Spinal cord (tissue), 10 donors: Measurements from ENCODE around the gene CAV2. TPM values are rescaled to one million over a fixed set of nuclear protein-coding genes. Genes with fewer than 3 reads are reported as not detected.

Source experiments
- DNase-seq, 6 donors: peaks; one replicate each; pipeline versions ENCODE4 v3.0.0 to v3.0.0-alpha.2; 2013 to 2015; ENCODE audit warnings: low spot score in 6 of 6, low read depth in 4 of 6
- H3K27ac ChIP-seq: one replicate; pipeline ENCODE4 v1.5.1; 2013; ENCODE audit warnings: low read depth, low read length, control low read depth
- H3K27me3 ChIP-seq: one replicate; pipeline ENCODE4 v1.6.1; 2013; ENCODE audit warnings: low read length; ENCODE audit not compliant: control insufficient read depth, insufficient read depth
- H3K36me3 ChIP-seq: one replicate; pipeline ENCODE4 v1.6.1; 2013; ENCODE audit warnings: low read length; ENCODE audit not compliant: control insufficient read depth, insufficient read depth
- H3K4me1 ChIP-seq: one replicate; pipeline ENCODE4 v1.6.1; 2013; ENCODE audit warnings: low read length; ENCODE audit not compliant: control insufficient read depth, insufficient read depth
- H3K4me3 ChIP-seq: one replicate; pipeline ENCODE4 v1.5.1; 2013; ENCODE audit warnings: low read depth, low read length, control low read depth
- H3K9me3 ChIP-seq: one replicate; pipeline ENCODE4 v1.6.1; 2013; ENCODE audit warnings: low read length; ENCODE audit not compliant: control insufficient read depth, insufficient read depth
- WGBS: methylation state at CpG from one replicate; pipeline ENCODE4 v1.1.5; 2013; ENCODE audit warnings: missing lambda C conversion rate; ENCODE audit not compliant: insufficient coverage; 5-methylcytosine and 5-hydroxymethylcytosine counted together
- polyA plus RNA-seq, 2 donors: library from polyadenylated mRNA; unstranded; fragments of 120-200 nt; gene quantifications; one replicate each; pipeline ENCODE4 v1.2.1, GENCODE V29; 2013; ENCODE audit not compliant: insufficient read length in 2 of 2
- total RNA-seq, 2 donors: library from RNA; depleted of rRNA in 1 of 2; stranded (reverse); fragments of 120-200 nt in 1 of 2; fragments of >200 nt in 1 of 2; gene quantifications; one replicate each; pipeline versions ENCODE4 v1.2.3 to v1.2.4, GENCODE V29; 2013 to 2014
- donor health status: healthy.

Gene CAV2
- total and polyA plus RNA-seq, 4 donors = 14.3 to 40.6 (median 24.0) TPM

DNA sequence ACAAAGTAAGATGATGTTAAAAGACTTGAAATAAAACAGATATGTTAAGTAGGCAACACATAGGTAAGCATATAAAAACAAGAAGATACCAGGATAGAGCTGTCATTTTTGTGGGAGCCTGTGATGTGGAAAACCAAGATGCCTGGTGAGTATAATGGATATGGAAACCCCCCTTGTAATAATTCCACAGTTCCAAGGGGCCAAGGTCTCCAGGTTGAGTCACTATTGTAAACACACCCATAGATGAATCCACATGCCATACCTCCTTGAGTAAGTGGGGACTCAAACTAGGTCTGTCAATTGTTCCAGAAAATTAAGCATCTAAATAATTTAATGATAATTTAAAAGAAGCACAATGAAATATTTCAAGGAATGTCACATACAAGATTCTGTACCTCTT lies 41.2 kb downstream of the CAV2 start:
- Histone ChIP-seq H3K9me3 (no peaks in the 10 kb centered on the region), H3K27me3 (no peaks in the 10 kb centered on the region), H3K4me3 (no peak overlapping the region), H3K27ac (no peak overlapping the region), H3K4me1 (no peaks in the 10 kb centered on the region), H3K36me3 (no peaks in the 10 kb centered on the region)
- no peak for DNase-seq

DNA sequence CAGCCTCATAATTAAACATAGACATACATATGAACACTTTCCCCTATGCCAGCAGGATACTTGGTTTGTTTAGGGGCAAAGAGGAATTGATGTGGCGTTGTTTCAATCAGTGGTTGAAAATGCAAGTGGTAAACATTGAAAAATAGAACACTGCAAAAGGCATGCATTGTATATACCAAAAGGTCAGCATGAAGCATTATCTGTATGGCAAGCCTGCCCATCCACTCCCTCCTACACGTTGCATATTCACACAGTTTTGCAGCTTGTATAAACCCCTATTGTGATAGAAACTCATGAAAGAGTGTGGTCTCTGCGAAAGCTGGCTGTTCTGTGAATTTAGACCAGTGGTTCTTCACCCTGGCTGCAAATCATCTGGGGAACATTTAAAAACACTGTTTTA lies 42.4 kb downstream of the CAV2 start:
- Histone ChIP-seq H3K27ac (no peak overlapping the region), H3K27me3 (no peaks in the 10 kb centered on the region), H3K36me3 (no peaks in the 10 kb centered on the region), H3K4me1 (no peaks in the 10 kb centered on the region), H3K4me3 (no peak overlapping the region), H3K9me3 (no peaks in the 10 kb centered on the region)
- DNase-seq = no peak
- no CpG with 5 or more reads among the region's 3 CpGs for WGBS

DNA sequence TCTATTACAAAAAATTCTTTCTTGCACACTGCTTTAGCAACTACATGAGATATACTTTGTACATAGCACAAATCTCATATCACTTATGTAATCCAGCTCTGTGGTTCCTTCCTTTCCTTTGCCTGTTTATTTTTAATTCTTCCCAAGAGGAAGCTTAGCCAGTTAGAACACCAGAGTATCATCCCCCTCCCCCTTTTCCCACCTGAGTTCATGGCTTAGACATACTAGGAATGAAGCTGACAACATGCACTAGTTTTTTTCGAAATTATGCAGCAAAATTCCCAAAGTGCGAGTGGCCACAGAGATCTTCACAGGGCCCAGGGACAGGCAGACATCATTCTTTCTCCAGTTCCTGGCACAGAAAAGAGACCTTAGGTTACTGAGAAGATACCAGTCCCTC lies 43.1 kb downstream of the CAV2 start:
- no peak for DNase-seq
- WGBS = 90% methylated on average over 2 of the region's 2 CpGs
- H3K9me3 ChIP-seq = no peaks in the 10 kb centered on the region
- no peak overlapping the region for H3K27ac ChIP-seq
- H3K27me3 ChIP-seq = no peaks in the 10 kb centered on the region
- H3K4me1 ChIP-seq = no peaks in the 10 kb centered on the region
- no peaks in the 10 kb centered on the region for H3K36me3 ChIP-seq
- H3K4me3 ChIP-seq = no peak overlapping the region

DNA sequence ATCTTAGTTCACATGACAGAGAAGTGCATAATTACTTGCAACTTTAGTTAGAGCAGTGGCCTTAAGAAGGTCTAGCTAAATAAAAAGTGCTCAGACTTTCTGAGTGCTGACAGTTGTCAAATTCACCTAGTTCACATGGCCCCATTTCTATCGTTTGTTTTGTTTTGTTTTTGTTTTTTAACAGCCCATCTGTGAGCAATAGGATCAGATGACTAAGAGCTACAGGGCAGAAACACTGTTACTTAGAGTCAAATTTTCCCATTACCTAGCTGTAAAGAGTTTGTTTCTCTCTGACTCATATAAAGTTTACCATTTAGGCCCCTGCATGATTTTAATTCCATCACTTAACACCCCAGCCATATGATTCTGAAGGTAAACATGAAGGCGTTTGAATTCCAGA lies 44.1 kb downstream of the CAV2 start:
- no peaks in the 10 kb centered on the region for H3K27me3 ChIP-seq
- no CpG with 5 or more reads among the region's 2 CpGs for WGBS
- no peak overlapping the region for H3K4me3 ChIP-seq
- no peaks in the 10 kb centered on the region for H3K4me1 ChIP-seq
- no peak overlapping the region for H3K27ac ChIP-seq
- H3K36me3 ChIP-seq = no peaks in the 10 kb centered on the region
- H3K9me3 ChIP-seq = no peaks in the 10 kb centered on the region
- DNase-seq = no peak

DNA sequence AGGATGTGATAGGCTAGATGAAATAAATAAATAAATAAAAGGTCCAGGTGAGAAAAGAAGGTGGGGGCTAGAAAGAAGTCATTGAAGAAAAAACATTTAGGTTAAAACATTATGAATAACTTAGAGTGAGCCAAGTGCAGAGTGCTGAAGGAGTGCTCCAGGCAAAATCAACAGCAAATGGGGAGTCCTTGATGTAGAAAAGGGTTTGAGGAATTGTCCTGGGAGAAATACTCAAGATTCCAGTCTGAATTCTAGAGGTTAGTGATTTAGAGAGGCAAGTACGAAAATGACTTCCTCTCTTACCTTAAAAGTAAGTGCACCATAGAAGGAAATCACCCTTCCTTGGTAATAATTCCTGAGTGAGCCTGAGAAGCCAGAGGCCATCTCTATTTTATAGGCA lies 44.9 kb downstream of the CAV2 start:
- Histone ChIP-seq H3K27ac (no peak overlapping the region), H3K4me3 (no peak overlapping the region), H3K4me1 (no peaks in the 10 kb centered on the region), H3K36me3 (no peaks in the 10 kb centered on the region), H3K9me3 (no peaks in the 10 kb centered on the region), H3K27me3 (no peaks in the 10 kb centered on the region)
- WGBS = no CpG with 5 or more reads among the region's 1 CpG
- DNase-seq = no peak

DNA sequence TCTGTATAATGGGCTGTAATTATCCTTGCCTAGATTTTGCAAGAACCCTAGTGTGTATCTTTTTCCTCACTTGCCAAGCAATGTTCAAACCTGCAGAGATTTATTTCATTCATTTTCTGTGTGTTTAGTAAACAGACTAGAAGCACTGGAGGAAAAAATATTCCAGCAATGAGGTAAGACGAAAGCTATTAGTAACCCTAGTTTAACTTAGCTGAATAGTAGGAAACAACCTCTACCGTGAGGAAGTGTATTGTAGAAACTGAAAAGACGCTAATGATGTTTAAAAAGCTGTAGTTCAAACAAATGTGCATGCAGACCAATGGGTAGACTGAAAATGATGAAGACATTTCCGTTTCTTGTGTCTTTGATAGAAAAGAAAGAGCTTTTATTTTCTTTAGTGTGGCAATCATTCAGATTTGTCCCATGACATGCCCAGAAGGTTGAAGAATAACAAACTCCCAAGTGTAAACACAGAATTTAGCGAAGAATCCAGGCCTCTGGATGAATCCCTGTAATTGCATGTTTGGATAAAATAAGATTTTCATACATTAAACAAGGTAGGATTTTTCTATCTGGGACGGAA lies 46.0 kb downstream of the CAV2 start:
- no peak for DNase-seq
- no peaks in the 10 kb centered on the region for H3K36me3 ChIP-seq
- no peak overlapping the region for H3K27ac ChIP-seq
- H3K4me1 ChIP-seq = no peaks in the 10 kb centered on the region
- no peaks in the 10 kb centered on the region for H3K9me3 ChIP-seq
- no peaks in the 10 kb centered on the region for H3K27me3 ChIP-seq
- H3K4me3 ChIP-seq = no peak overlapping the region
- WGBS = 69% methylated on average over 2 of the region's 6 CpGs

DNA sequence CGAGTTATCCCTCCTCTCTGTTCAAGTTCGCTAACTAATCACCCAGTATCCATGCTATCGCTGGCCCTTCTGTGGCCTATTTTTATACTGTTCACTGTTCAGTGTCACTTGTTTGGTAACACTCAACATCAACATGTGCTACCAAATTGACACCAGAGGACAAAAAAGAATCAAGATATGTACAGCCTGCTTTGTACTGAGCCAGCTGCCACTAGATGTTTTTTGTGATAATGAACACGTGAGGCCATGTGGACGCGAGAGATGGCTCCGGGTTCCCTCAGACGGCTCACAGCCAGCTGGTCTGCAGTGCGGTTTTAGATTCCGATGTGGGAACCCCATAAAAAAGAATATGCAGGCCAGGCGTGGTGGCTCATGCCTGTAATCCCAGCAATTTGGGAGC lies 46.5 kb downstream of the CAV2 start:
- H3K4me3 ChIP-seq = no peak overlapping the region
- WGBS = 93% methylated on average over 9 of the region's 11 CpGs
- no peaks in the 10 kb centered on the region for H3K27me3 ChIP-seq
- H3K9me3 ChIP-seq = no peaks in the 10 kb centered on the region
- no peaks in the 10 kb centered on the region for H3K36me3 ChIP-seq
- H3K4me1 ChIP-seq = no peaks in the 10 kb centered on the region
- no peak overlapping the region for H3K27ac ChIP-seq
- DNase-seq = no peak

DNA sequence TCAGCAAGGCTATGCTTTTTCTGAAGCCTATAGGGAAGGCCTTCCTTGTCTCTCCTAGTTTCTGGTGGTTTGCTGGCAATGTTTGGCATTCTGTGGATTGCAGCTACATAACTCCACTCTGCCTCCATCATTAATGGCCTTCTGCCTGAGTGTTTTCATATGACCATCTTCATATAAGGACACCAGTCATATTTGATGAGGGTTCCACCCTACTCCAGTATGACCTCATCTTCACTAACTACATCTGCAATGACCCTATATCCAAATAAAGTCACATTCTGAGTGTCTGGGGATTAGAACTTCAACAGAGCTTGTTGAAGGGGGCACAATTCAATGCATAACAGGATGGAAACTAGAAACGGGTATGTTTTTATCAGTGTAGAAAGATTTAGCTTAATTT lies 47.4 kb downstream of the CAV2 start:
- H3K9me3 ChIP-seq = no peaks in the 10 kb centered on the region
- no peak overlapping the region for H3K27ac ChIP-seq
- no peaks in the 10 kb centered on the region for H3K36me3 ChIP-seq
- no CpG with 5 or more reads among the region's 1 CpG for WGBS
- no peak overlapping the region for H3K4me3 ChIP-seq
- no peaks in the 10 kb centered on the region for H3K4me1 ChIP-seq
- H3K27me3 ChIP-seq = no peaks in the 10 kb centered on the region
- no peak for DNase-seq

DNA sequence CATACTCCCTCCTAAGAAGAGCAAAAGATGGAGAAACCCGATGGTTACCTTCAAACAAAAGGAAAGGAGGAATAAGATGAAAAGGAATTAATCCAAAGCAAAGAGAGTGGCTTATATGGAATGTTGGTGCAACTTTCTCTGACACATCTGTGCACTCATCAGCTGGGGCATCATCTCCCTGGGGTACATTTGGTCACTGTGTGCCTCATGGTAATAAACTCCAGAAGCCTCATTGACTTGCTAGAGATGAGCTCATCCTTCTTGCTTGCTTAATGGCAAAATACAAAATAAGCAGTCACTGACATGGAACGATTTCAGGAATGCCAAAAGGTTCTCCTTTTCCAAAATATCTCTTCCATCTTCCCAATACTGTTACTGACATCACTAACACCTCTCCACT lies 47.8 kb downstream of the CAV2 start:
- no peak for DNase-seq
- Histone ChIP-seq H3K36me3 (no peaks in the 10 kb centered on the region), H3K27me3 (no peaks in the 10 kb centered on the region), H3K4me1 (no peaks in the 10 kb centered on the region), H3K27ac (no peak overlapping the region), H3K4me3 (no peak overlapping the region), H3K9me3 (no peaks in the 10 kb centered on the region)
- 93% methylated on average over 1 of the region's 2 CpGs for WGBS

DNA sequence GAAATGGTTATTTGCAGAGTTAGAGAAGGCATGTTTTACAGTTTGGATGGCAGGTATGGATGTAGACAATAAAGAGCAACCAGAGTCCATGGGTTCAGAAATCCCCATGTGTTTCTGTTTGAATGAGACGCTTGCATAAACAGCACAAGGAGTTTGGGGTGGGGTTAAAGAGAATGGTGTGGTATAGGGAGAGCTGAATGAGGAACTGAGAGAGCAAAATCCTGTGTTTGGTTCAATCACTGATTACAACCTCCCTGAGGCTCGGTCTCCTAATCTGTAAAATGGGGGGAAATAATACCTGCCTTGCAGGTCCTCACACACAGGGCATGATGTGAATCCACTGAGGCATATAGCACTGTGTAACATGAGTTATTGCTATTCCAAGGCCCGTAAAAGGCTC lies 49.0 kb downstream of the CAV2 start:
- no peaks in the 10 kb centered on the region for H3K36me3 ChIP-seq
- WGBS = 100% methylated on average over 2 of the region's 3 CpGs
- H3K4me1 ChIP-seq = no peaks in the 10 kb centered on the region
- DNase-seq = no peak
- no peak overlapping the region for H3K27ac ChIP-seq
- no peak overlapping the region for H3K4me3 ChIP-seq
- H3K9me3 ChIP-seq = no peaks in the 10 kb centered on the region
- H3K27me3 ChIP-seq = no peaks in the 10 kb centered on the region
